ENCODE measurements around the gene RCVRN. TPM values are rescaled to one million over a fixed set of nuclear protein-coding genes. Genes with fewer than 3 reads are reported as not detected.

The RCVRN gene
- total RNA-seq, 5 donors from 2014 or later (not counting 1 experiment from before 2014, with no cell fraction given) = 0.37 TPM; not detected in 4

GRCh38 chr17:9934331-9934730, 29.3 kb upstream of the RCVRN start:
- WGBS (ENCODE audit: insufficient coverage) = 67% methylated on average over 1 of the region's 7 CpGs
- POLR2A ChIA-PET = no interaction called here
- peaks cover 0 to 8% (median 2%) of the 10 kb centered on the region in 3 donors for H3K9me3 Mint-ChIP-seq
- no peaks in the 10 kb centered on the region for H3K4me1 Mint-ChIP-seq
- H3K4me3 Mint-ChIP-seq = no peak overlapping the region
- CTCF ChIA-PET = interaction anchor here (0.6 to 1.3 kb wide), 3 partner anchors 10 to 140 kb away, joined by 3 to 4 read pairs (median 4); no protein-coding TSS in a partner anchor
- H3K4me1 ChIP-seq (ENCODE audit: control insufficient read depth in 1 of 2, extremely low read depth in 1 of 2, insufficient read depth in 2 of 2, low read length in 2 of 2) = no peaks in the 10 kb centered on the region
- H3K9me3 ChIP-seq = no peaks in the 10 kb centered on the region
- H3K27ac ChIP-seq (ENCODE audit: low read length) = no peak overlapping the region
- no peaks in the 10 kb centered on the region for H3K36me3 ChIP-seq (ENCODE audit: control insufficient read depth in 2 of 2, extremely low read depth in 1 of 2, insufficient read depth in 1 of 2, low read length in 1 of 2)
- H3K36me3 Mint-ChIP-seq = no peaks in the 10 kb centered on the region
- H3K4me3 ChIP-seq (ENCODE audit: control insufficient read depth in 1 of 2, extremely low read depth in 1 of 2, low read length in 1 of 2) = no peak overlapping the region
- no peak for DNase-seq
- no peak overlapping the region for H3K27ac Mint-ChIP-seq
- peaks cover 0 to 2% of the 10 kb centered on the region in 2 experiments for H3K27me3 ChIP-seq (replicated peaks in 1 of 2; ENCODE audit: control insufficient read depth in 2 of 2, extremely low read depth in 1 of 2, insufficient read depth in 2 of 2, low read length in 1 of 2)
- no peaks in the 10 kb centered on the region for H3K27me3 Mint-ChIP-seq
- no peak for ATAC-seq (replicated peaks in 1 of 4)

GRCh38 chr17:9932491-9932890, 27.4 kb upstream of the RCVRN start:
- Mint-ChIP-seq H3K36me3 (no peaks in the 10 kb centered on the region), H3K27ac (no peak overlapping the region), H3K4me1 (no peaks in the 10 kb centered on the region), H3K9me3 (no peaks in the 10 kb centered on the region), H3K27me3 (no peaks in the 10 kb centered on the region), H3K4me3 (no peak overlapping the region)
- Histone ChIP-seq H3K36me3 (ENCODE audit: control insufficient read depth in 2 of 2, extremely low read depth in 1 of 2, insufficient read depth in 1 of 2, low read length in 1 of 2) (no peaks in the 10 kb centered on the region), H3K4me1 (ENCODE audit: control insufficient read depth in 1 of 2, extremely low read depth in 1 of 2, insufficient read depth in 2 of 2, low read length in 2 of 2) (no peaks in the 10 kb centered on the region), H3K27ac (ENCODE audit: low read length) (no peak overlapping the region), H3K4me3 (ENCODE audit: control insufficient read depth in 1 of 2, extremely low read depth in 1 of 2, low read length in 1 of 2) (no peak overlapping the region), H3K9me3 (no peaks in the 10 kb centered on the region), H3K27me3 (replicated peaks in 1 of 2; ENCODE audit: control insufficient read depth in 2 of 2, extremely low read depth in 1 of 2, insufficient read depth in 2 of 2, low read length in 1 of 2) (peaks cover 0 to 2% of the 10 kb centered on the region in 2 experiments)
- DNase-seq = no peak
- ChIA-PET POLR2A (no interaction called here), CTCF (no interaction called here)
- 60% methylated on average over 1 of the region's 2 CpGs for WGBS (ENCODE audit: insufficient coverage)
- no peak for ATAC-seq (replicated peaks in 1 of 4)

GRCh38 chr17:9931144-9931741, 26.2 kb upstream of the RCVRN start:
- no peaks in the 10 kb centered on the region for H3K4me1 Mint-ChIP-seq
- H3K36me3 Mint-ChIP-seq = no peaks in the 10 kb centered on the region
- Histone ChIP-seq H3K36me3 (ENCODE audit: control insufficient read depth in 2 of 2, extremely low read depth in 1 of 2, insufficient read depth in 1 of 2, low read length in 1 of 2) (no peaks in the 10 kb centered on the region), H3K4me3 (ENCODE audit: control insufficient read depth in 1 of 2, extremely low read depth in 1 of 2, low read length in 1 of 2) (no peak overlapping the region), H3K27me3 (replicated peaks in 1 of 2; ENCODE audit: control insufficient read depth in 2 of 2, extremely low read depth in 1 of 2, insufficient read depth in 2 of 2, low read length in 1 of 2) (peaks cover 0 to 2% of the 10 kb centered on the region in 2 experiments), H3K27ac (ENCODE audit: low read length) (no peak overlapping the region), H3K9me3 (no peaks in the 10 kb centered on the region), H3K4me1 (ENCODE audit: control insufficient read depth in 1 of 2, extremely low read depth in 1 of 2, insufficient read depth in 2 of 2, low read length in 2 of 2) (no peaks in the 10 kb centered on the region)
- CTCF ChIA-PET = no interaction called here
- no peak for DNase-seq
- H3K27ac Mint-ChIP-seq = no peak overlapping the region
- 90% methylated on average over 5 of the region's 12 CpGs for WGBS (ENCODE audit: insufficient coverage)
- POLR2A ChIA-PET = no interaction called here
- H3K9me3 Mint-ChIP-seq = no peaks in the 10 kb centered on the region
- ATAC-seq (replicated peaks in 1 of 4) = no peak
- no peak overlapping the region for H3K4me3 Mint-ChIP-seq
- no peaks in the 10 kb centered on the region for H3K27me3 Mint-ChIP-seq

- WGBS (ENCODE audit: insufficient coverage) = 92% methylated on average over 4 of the region's 8 CpGs
- H3K36me3 ChIP-seq (ENCODE audit: control insufficient read depth in 2 of 2, extremely low read depth in 1 of 2, insufficient read depth in 1 of 2, low read length in 1 of 2) = no peaks in the 10 kb centered on the region
- no peak for ATAC-seq (replicated peaks in 1 of 4)
- ChIA-PET CTCF (no interaction called here), POLR2A (no interaction called here)
- H3K4me1 ChIP-seq (ENCODE audit: control insufficient read depth in 1 of 2, extremely low read depth in 1 of 2, insufficient read depth in 2 of 2, low read length in 2 of 2) = no peaks in the 10 kb centered on the region
- Mint-ChIP-seq H3K4me3 (no peak overlapping the region), H3K9me3 (no peaks in the 10 kb centered on the region), H3K4me1 (peaks cover 0 to 1% (median 0%) of the 10 kb centered on the region in 3 donors), H3K36me3 (no peaks in the 10 kb centered on the region), H3K27ac (no peak overlapping the region), H3K27me3 (no peaks in the 10 kb centered on the region)
- no peak for DNase-seq
- no peak overlapping the region for H3K4me3 ChIP-seq (ENCODE audit: control insufficient read depth in 1 of 2, extremely low read depth in 1 of 2, low read length in 1 of 2)
- no peak overlapping the region for H3K27ac ChIP-seq (ENCODE audit: low read length)
- peaks cover 0 to 2% of the 10 kb centered on the region in 2 experiments for H3K27me3 ChIP-seq (replicated peaks in 1 of 2; ENCODE audit: control insufficient read depth in 2 of 2, extremely low read depth in 1 of 2, insufficient read depth in 2 of 2, low read length in 1 of 2)
- no peaks in the 10 kb centered on the region for H3K9me3 ChIP-seq
Observed at GRCh38 chr17:9929871-9930270, 24.8 kb upstream of the RCVRN start.

- Mint-ChIP-seq H3K9me3 (no peaks in the 10 kb centered on the region), H3K27ac (no peak overlapping the region), H3K27me3 (no peaks in the 10 kb centered on the region), H3K4me3 (no peak overlapping the region), H3K36me3 (no peaks in the 10 kb centered on the region), H3K4me1 (peaks cover 2 to 7% (median 2%) of the 10 kb centered on the region in 3 donors)
- Histone ChIP-seq H3K9me3 (no peaks in the 10 kb centered on the region), H3K27me3 (replicated peaks in 1 of 2; ENCODE audit: control insufficient read depth in 2 of 2, extremely low read depth in 1 of 2, insufficient read depth in 2 of 2, low read length in 1 of 2) (peaks cover 0 to 2% of the 10 kb centered on the region in 2 experiments), H3K4me1 (ENCODE audit: control insufficient read depth in 1 of 2, extremely low read depth in 1 of 2, insufficient read depth in 2 of 2, low read length in 2 of 2) (no peaks in the 10 kb centered on the region), H3K36me3 (ENCODE audit: control insufficient read depth in 2 of 2, extremely low read depth in 1 of 2, insufficient read depth in 1 of 2, low read length in 1 of 2) (no peaks in the 10 kb centered on the region), H3K27ac (ENCODE audit: low read length) (no peak overlapping the region), H3K4me3 (ENCODE audit: control insufficient read depth in 1 of 2, extremely low read depth in 1 of 2, low read length in 1 of 2) (no peak overlapping the region)
- POLR2A ChIA-PET = no interaction called here
- DNase-seq (no peak), ATAC-seq (replicated peaks in 1 of 4) (no peak)
- WGBS (ENCODE audit: insufficient coverage) = 83% methylated on average over 8 of the region's 13 CpGs
- CTCF ChIA-PET = no interaction called here
Observed at GRCh38 chr17:9928601-9929333, 23.7 kb upstream of the RCVRN start.

- Histone ChIP-seq H3K36me3 (ENCODE audit: control insufficient read depth in 2 of 2, extremely low read depth in 1 of 2, insufficient read depth in 1 of 2, low read length in 1 of 2) (no peaks in the 10 kb centered on the region), H3K27ac (ENCODE audit: low read length) (no peak overlapping the region), H3K27me3 (replicated peaks in 1 of 2; ENCODE audit: control insufficient read depth in 2 of 2, extremely low read depth in 1 of 2, insufficient read depth in 2 of 2, low read length in 1 of 2) (peaks cover 0 to 2% of the 10 kb centered on the region in 2 experiments), H3K9me3 (no peaks in the 10 kb centered on the region), H3K4me3 (ENCODE audit: control insufficient read depth in 1 of 2, extremely low read depth in 1 of 2, low read length in 1 of 2) (no peak overlapping the region), H3K4me1 (ENCODE audit: control insufficient read depth in 1 of 2, extremely low read depth in 1 of 2, insufficient read depth in 2 of 2, low read length in 2 of 2) (no peaks in the 10 kb centered on the region)
- no peaks in the 10 kb centered on the region for H3K36me3 Mint-ChIP-seq
- ATAC-seq (replicated peaks in 1 of 4) (no peak), DNase-seq (no peak)
- no peak overlapping the region for H3K27ac Mint-ChIP-seq
- H3K9me3 Mint-ChIP-seq = no peaks in the 10 kb centered on the region
- no peak overlapping the region for H3K4me3 Mint-ChIP-seq
- ChIA-PET POLR2A (no interaction called here), CTCF (no interaction called here)
- peaks cover 2 to 7% (median 2%) of the 10 kb centered on the region in 3 donors for H3K4me1 Mint-ChIP-seq
- WGBS (ENCODE audit: insufficient coverage) = 93% methylated on average over 15 of the region's 21 CpGs
- H3K27me3 Mint-ChIP-seq = no peaks in the 10 kb centered on the region
Observed at GRCh38 chr17:9926150-9926804, 21.2 kb upstream of the RCVRN start.

Measured in T-cell (primary cell).